ENCODE results near the gene MISP3.
A peak's percentile ranks its signal among the peaks of the same experiment; 100 is the strongest.
"Not testable (repeated sequence)": the region's sequence is repeated elsewhere in the genome, so short reads cannot be mapped to it uniquely, and the experiment has no call there.

The MISP3 gene

GRCh38 chr19:14072535-14073260 is at the start of gene MISP3:
MISP3 (plus strand) TSS chr19:14072786; CDS start chr19:14073310, 524 bp downstream.
- DNase-seq, result peak in 20 of 58 donors; percentile 12 to 66 (median 47)

DNA sequence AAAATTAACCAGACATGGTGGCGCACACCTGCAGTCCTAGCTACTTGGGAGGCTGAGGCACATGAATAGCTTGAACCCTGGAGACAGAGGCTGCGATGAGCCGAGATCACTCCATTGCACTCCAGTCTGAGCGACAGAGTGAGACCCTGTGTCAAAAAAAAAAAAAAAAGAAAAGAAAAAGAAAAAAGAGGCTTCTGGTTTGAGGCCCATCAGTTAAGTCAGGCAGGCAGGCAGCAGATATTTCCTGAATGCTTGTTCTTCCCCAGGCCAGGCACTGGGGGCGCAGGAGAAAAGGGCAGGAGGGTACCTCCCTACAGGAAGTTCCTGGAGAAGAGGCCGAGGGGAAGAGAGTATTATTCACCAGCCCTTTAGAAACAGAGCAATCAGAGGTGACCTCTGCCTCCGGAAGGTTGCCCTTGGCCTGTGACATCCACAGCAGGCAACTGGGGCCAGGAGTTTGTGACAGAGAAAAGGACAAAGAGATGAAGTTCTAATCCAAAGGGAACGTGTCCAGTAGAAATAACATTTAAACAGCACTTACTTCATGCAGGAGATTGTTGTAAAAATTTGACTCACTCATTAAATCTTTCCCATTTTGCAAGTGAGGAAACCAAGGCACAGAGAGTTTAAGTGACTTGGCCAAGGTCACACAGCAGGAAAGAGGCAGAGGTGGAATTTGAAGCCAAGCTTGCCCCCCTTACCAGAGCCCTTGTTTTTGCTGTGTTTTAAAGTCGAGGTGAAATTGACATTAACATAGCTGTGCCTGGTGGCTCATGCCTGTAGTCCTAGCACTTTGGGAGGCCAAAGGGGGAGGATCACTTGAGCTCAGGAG is 49.0 kb upstream of the MISP3 start:
- DNase-seq, result no peak

- DNase-seq, result not testable (repeated sequence)
Observed at GRCh38 chr19:14026652-14027192, 45.9 kb upstream of the MISP3 start.

- DNase-seq, result no peak
Observed at GRCh38 chr19:14027856-14028450, 44.6 kb upstream of the MISP3 start, which contains the start of gene RLN3. RLN3 (plus strand) TSS chr19:14028148; CDS start chr19:14028205, 57 bp downstream.

- no peak for DNase-seq
Observed at GRCh38 chr19:14028901-14029300, 43.7 kb upstream of the MISP3 start.

- DNase-seq, result no peak
Observed at GRCh38 chr19:14030997-14031718, 41.4 kb upstream of the MISP3 start.

GRCh38 chr19:14031719-14032480 is 40.7 kb upstream of the MISP3 start, which contains the start of gene IL27RA:
IL27RA (plus strand) TSS chr19:14031762; CDS start chr19:14031873, 111 bp downstream.
- DNase-seq, result peak in 31 of 58 donors; percentile 5 to 56 (median 32)

GRCh38 chr19:14033946-14034345 is 38.6 kb upstream of the MISP3 start:
- DNase-seq, result no peak

DNA sequence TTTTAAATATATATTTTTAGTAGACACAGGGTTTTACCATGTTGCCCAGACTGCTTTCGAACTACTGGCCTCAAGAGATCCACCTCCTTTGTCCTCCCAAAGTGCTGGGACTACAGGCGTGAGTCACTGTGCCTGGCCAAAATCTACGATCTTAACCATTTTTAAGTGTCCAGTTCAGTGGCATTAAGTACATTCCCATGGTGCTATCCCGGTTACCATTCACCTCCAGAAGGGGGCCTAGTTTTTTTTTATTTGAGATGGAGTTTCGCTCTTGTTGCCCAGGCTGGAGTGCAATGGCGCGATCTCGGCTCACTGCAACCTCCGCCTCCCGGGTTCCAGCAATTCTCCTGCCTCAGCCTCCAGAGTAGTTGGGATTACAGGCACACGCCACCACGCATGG is 37.4 kb upstream of the MISP3 start:
- not testable (repeated sequence) for DNase-seq

- no peak for DNase-seq
Observed at GRCh38 chr19:14035706-14036105, 36.9 kb upstream of the MISP3 start.

GRCh38 chr19:14039181-14039580 is 33.4 kb upstream of the MISP3 start:
- no peak for DNase-seq

GRCh38 chr19:14042659-14043608 is 29.7 kb upstream of the MISP3 start:
- DNase-seq, result peak in 15 of 58 donors; percentile 0 to 43 (median 8)

DNA sequence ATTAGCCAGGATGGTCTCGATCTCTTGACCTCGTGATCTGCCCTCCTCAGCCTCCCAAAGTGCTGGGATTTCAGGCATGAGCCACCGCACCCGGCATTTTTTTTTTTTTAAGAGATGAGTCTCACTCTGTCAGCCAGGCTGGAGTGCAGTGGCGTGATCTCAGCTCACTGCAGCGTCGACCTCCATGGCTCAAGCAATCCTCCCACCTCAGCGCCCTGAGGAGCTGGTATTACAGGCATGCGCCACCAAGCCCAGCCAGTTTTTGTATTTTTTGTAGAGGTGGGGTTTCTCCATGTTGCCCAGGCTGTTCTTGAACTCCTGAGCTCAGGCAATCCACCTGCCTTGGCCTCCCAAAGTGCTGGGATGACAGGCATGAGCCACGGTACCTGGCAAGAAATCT is 24.7 kb upstream of the MISP3 start:
- not testable (repeated sequence) for DNase-seq

GRCh38 chr19:14048443-14049153 is 24.0 kb upstream of the MISP3 start:
- DNase-seq, result peak in 4 of 58 donors; percentile 1 to 16 (median 10)

GRCh38 chr19:14050512-14050911 is 22.1 kb upstream of the MISP3 start:
- DNase-seq, result no peak

DNA sequence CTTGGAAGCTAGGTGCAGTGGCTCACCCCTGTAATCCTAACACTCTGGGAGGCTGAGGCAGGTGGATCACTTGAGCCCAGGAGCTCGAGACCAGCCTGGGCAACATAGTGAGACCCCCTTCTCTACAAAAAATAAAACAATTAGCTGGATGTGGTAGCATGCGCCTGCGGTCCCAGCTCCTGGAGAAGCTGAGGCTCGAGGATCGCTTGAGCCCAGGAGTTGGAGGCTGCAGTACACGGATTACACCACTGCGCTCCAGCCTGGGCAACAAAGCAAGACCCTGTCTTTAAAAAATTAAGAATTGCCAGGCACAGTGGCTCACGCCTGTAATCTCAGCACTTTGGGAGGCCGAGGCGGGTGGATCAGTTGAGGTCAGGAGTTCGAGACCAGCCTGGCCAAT is 21.6 kb upstream of the MISP3 start:
- not testable (repeated sequence) for DNase-seq

GRCh38 chr19:14051980-14052379 is 20.6 kb upstream of the MISP3 start:
- no peak for DNase-seq

- no peak for DNase-seq
Observed at GRCh38 chr19:14052470-14052869, 20.1 kb upstream of the MISP3 start.

All from anterior cingulate cortex (tissue), 58 donors.